NCI-H524 (cell line): ENCODE data around the gene HSPA1A.
"Not testable (repeated sequence)": the region's sequence is repeated elsewhere in the genome, so short reads cannot be mapped to it uniquely, and the experiment has no call there.

Experiments
- DNase-seq, 2 experiments: peaks; one replicate each; lab custom pipeline; 2025; lab: John Stamatoyannopoulos, UW

Gene HSPA1A

GRCh38 chr6:31781244-31782125, 33.9 kb upstream of the HSPA1A start:
- DNase-seq: no peak

GRCh38 chr6:31782126-31782855, 33.1 kb upstream of the HSPA1A start:
- DNase-seq: no peak

- DNase-seq: no peak
These were observed 31.0 kb upstream of the HSPA1A start for GRCh38 chr6:31784098-31784925.

GRCh38 chr6:31785475-31785874, 29.9 kb upstream of the HSPA1A start:
- no peak for DNase-seq

GRCh38 chr6:31791324-31792089, 23.8 kb upstream of the HSPA1A start:
- DNase-seq: peak; percentile 35 to 56

GRCh38 chr6:31792090-31792374, 23.3 kb upstream of the HSPA1A start:
- DNase-seq: no peak

GRCh38 chr6:31792761-31793171, 22.6 kb upstream of the HSPA1A start:
- DNase-seq: no peak

- DNase-seq: not testable (repeated sequence)
These were observed 21.5 kb upstream of the HSPA1A start for GRCh38 chr6:31793927-31794245.

GRCh38 chr6:31794294-31794865, 21.0 kb upstream of the HSPA1A start:
- peak in 1 of 2 experiments; percentile 46 for DNase-seq

- DNase-seq: no peak
These were observed 20.3 kb upstream of the HSPA1A start for GRCh38 chr6:31794866-31795615.

GRCh38 chr6:31795616-31796298, 19.6 kb upstream of the HSPA1A start, which contains the start of gene VARS1:
Gene VARS1 (minus strand): TSS chr6:31795752. CDS start chr6:31795217, 535 bp downstream.
- peak; percentile 57 to 86 for DNase-seq

GRCh38 chr6:31796993-31797385, 18.4 kb upstream of the HSPA1A start:
- no peak for DNase-seq

GRCh38 chr6:31797588-31797987, 17.8 kb upstream of the HSPA1A start:
- DNase-seq: no peak

- no peak for DNase-seq
These were observed 15.6 kb upstream of the HSPA1A start for GRCh38 chr6:31799781-31800180.

- not testable (repeated sequence) for DNase-seq
These were observed 14.1 kb upstream of the HSPA1A start for GRCh38 chr6:31801031-31801927.

GRCh38 chr6:31805939-31806469, 9.3 kb upstream of the HSPA1A start:
- no peak for DNase-seq

GRCh38 chr6:31806470-31807272, 8.7 kb upstream of the HSPA1A start, which contains the start of gene LSM2:
Gene LSM2 (minus strand): TSS chr6:31806966. CDS start chr6:31806757, 209 bp downstream.
- peak; percentile 89 to 95 for DNase-seq

- DNase-seq: not testable (repeated sequence)
These were observed 6.7 kb upstream of the HSPA1A start for GRCh38 chr6:31808599-31808998.
